WI38 (cell line): ENCODE results near the gene FJX1.
"Not testable (repeated sequence)": the region's sequence is repeated elsewhere in the genome, so short reads cannot be mapped to it uniquely, and the experiment has no call there.

Experiments used
- H3K4me3 ChIP-seq: 2 replicates; pipeline ENCODE4 v1.5.1; 2011; ENCODE audit warnings: low read depth, mild to moderate bottlenecking, control low read depth, low read length
- TF ChIP-seq, protein P1 (sequence below): IDR thresholded peaks from 2 replicates; pipeline ENCODE4 v1.5.1; 2012; ENCODE audit warnings: low read depth, mild to moderate bottlenecking, control low read depth, low read length

The FJX1 gene

GRCh38 chr11:35658020-35658948 lies 40.0 kb downstream of the FJX1 start:
- H3K4me3 ChIP-seq = no peak overlapping the region
- TF ChIP-seq, protein P1, sequence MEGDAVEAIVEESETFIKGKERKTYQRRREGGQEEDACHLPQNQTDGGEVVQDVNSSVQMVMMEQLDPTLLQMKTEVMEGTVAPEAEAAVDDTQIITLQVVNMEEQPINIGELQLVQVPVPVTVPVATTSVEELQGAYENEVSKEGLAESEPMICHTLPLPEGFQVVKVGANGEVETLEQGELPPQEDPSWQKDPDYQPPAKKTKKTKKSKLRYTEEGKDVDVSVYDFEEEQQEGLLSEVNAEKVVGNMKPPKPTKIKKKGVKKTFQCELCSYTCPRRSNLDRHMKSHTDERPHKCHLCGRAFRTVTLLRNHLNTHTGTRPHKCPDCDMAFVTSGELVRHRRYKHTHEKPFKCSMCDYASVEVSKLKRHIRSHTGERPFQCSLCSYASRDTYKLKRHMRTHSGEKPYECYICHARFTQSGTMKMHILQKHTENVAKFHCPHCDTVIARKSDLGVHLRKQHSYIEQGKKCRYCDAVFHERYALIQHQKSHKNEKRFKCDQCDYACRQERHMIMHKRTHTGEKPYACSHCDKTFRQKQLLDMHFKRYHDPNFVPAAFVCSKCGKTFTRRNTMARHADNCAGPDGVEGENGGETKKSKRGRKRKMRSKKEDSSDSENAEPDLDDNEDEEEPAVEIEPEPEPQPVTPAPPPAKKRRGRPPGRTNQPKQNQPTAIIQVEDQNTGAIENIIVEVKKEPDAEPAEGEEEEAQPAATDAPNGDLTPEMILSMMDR = no peak

GRCh38 chr11:35661534-35661933 lies 43.3 kb downstream of the FJX1 start:
- TF ChIP-seq, protein P1 = no peak
- peak overlapping the region; percentile 71 for H3K4me3 ChIP-seq

DNA sequence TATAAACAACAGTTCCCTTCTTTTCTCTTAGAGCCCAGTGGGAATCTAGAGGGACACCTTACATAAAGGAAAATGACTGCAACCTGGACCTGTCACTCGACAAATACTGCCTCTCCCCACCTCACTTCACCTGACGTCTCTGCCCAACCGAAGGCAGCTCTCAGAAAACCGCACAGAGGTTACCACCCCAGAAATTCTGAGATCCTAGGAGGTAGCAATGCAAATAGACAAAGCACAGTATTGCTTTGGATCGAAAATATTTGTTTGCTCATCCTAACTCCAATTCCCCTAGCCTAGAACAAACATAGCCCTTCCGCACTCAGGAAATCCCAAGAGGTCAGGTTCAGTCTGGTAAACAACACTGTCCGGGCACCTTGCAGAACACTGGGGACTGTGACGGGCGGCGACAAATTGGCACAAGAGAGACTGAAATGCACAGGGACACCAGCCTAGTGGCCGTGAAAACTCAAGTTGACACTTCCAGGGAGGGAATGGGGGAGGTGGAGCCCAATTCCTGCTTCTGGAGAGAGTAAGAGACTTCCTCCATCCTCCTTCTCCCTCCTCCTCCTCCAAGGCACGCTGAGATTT lies 43.9 kb downstream of the FJX1 start:
- peak overlapping the region; percentile 71 for H3K4me3 ChIP-seq
- TF ChIP-seq, protein P1 = no peak

GRCh38 chr11:35662649-35663407 lies 44.6 kb downstream of the FJX1 start, which contains the start of gene TRIM44:
Gene TRIM44, plus strand, starts transcription at chr11:35662775. Its CDS starts 337 bp downstream, at chr11:35663112.
- peak within 1 kb of the TSS; percentile 71 for H3K4me3 ChIP-seq
- TF ChIP-seq, protein P1 = no peak

DNA sequence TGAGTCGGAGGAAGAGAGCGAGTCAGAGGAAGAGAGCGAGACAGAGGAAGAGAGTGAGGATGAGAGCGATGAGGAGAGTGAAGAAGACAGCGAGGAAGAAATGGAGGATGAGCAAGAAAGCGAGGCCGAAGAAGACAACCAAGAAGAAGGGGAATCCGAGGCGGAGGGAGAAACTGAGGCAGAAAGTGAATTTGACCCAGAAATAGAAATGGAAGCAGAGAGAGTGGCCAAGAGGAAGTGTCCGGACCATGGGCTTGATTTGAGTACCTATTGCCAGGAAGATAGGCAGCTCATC lies 45.1 kb downstream of the FJX1 start:
- TF ChIP-seq, protein P1 = no peak
- H3K4me3 ChIP-seq = peak overlapping the region; percentile 71

- TF ChIP-seq, protein P1 = no peak
- H3K4me3 ChIP-seq = no peak overlapping the region
Measured at GRCh38 chr11:35664977-35665441, 46.7 kb downstream of the FJX1 start.

DNA sequence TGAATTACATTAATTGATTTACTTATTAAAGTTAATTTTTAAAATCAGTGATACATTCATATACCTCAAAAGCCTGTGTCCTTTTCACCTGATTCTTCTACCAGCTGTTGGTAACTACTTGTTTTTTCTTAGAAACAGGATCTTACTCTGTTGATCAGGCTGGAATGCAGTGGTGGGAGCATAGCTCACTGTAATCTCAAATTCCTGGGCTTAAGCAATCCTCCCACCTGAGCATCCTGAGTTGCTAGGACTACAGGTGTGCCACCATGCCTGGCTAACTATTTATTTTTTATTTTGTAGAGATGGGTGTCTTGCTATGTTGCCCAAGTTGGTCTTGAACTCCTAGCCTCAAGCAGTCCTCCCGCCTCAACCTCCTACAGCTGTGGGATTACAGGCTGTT lies 49.0 kb downstream of the FJX1 start:
- no peak overlapping the region for H3K4me3 ChIP-seq

GRCh38 chr11:35668350-35668749 lies 50.1 kb downstream of the FJX1 start:
- not testable (repeated sequence) for H3K4me3 ChIP-seq

More for the DNA sequence above, 49.0 kb downstream of the FJX1 start:
- TF ChIP-seq, protein P1 = no peak
